B cell (primary cell): Measurements from ENCODE around the gene DGKB. TPM values are rescaled to one million over a fixed set of nuclear protein-coding genes. Genes with fewer than 3 reads are reported as not detected.

Experiments
- ATAC-seq: fragments of 200-7000 bp; cut with Tn5 transposase; one replicate; pipeline ENCODE4 v1.10.0; 2021; ENCODE audit warnings: low read depth, mild to moderate bottlenecking, moderate number of reproducible peaks, moderate library complexity
- CTCF ChIA-PET: fragments of 350-600 bp; sonication (Branson Sonifier 250); formaldehyde crosslinking; loops from one replicate; lab custom pipeline; 2021; ENCODE audit warnings: antibody characterized with exemption, inconsistent platforms; lab: Charles Lee
- POLR2A ChIA-PET: fragments of 350-600 bp; sonication (Branson Sonifier 250); formaldehyde crosslinking; loops from one replicate; lab custom pipeline; 2021; ENCODE audit warnings: antibody characterized with exemption; lab: Charles Lee
- DNase-seq: peaks from one replicate; pipeline ENCODE4 v3.0.0; 2013
- H2AFZ ChIP-seq: 2 replicates; pipeline ENCODE4 v1.6.1; 2012; ENCODE audit warnings: mild to moderate bottlenecking, low read depth, low read length; ENCODE audit not compliant: insufficient read depth, poor library complexity, severe bottlenecking
- H3K27ac ChIP-seq, 2 donors: 1 replicate in 1 of 2; 2 replicates in 1 of 2; pipeline ENCODE4 v1.5.1; 2012 to 2013; ENCODE audit warnings: low read length in 2 of 2, mild to moderate bottlenecking in 2 of 2, moderate library complexity in 1 of 2
- H3K27me3 ChIP-seq, 4 experiments: fragments of 200-600 bp in 1 of 4; sonication (generic) in 1 of 4; replicated peaks in 1 of 4; 1 replicate in 2 of 4; 2 replicates in 2 of 4; pipeline versions ENCODE4 v1.6.1 to v1.7.0; 2013 to 2016; ENCODE audit warnings: low read length in 3 of 4, mild to moderate bottlenecking in 2 of 4, mixed read lengths in 1 of 4, moderate library complexity in 1 of 4; ENCODE audit not compliant: insufficient read depth in 4 of 4, control insufficient read depth in 3 of 4; ENCODE audit errors: control extremely low read depth in 1 of 4
- H3K36me3 ChIP-seq, 2 experiments: replicated peaks in 1 of 2; 1 replicate in 1 of 2; 2 replicates in 1 of 2; pipeline versions ENCODE4 v1.6.1 to v1.7.1; 2013; ENCODE audit warnings: low read length in 1 of 2; ENCODE audit not compliant: insufficient read depth in 2 of 2, control insufficient read depth in 1 of 2; ENCODE audit errors: control extremely low read depth in 1 of 2, extremely low read depth in 1 of 2
- H3K4me1 ChIP-seq, 2 donors: fragments of 200-600 bp in 1 of 2; sonication (generic) in 1 of 2; 1 replicate in 1 of 2; 2 replicates in 1 of 2; pipeline versions ENCODE4 v1.5.1 to v1.6.1; 2013 to 2017; ENCODE audit warnings: low read length in 2 of 2; ENCODE audit not compliant: control insufficient read depth in 2 of 2, insufficient read depth in 2 of 2
- H3K4me2 ChIP-seq: replicated peaks from 2 replicates; pipeline ENCODE3; 2012; ENCODE audit warnings: mild to moderate bottlenecking, low read depth, low read length; ENCODE audit not compliant: poor library complexity, severe bottlenecking
- H3K4me3 ChIP-seq, 5 experiments: fragments of 200-600 bp in 1 of 5; sonication (generic) in 1 of 5; 1 replicate in 3 of 5; 2 replicates in 2 of 5; pipeline versions ENCODE4 v1.5.1 to v1.7.0; 2011 to 2016; ENCODE audit warnings: low read length in 4 of 5, mild to moderate bottlenecking in 4 of 5, low read depth in 2 of 5, control low read depth in 1 of 5, moderate library complexity in 1 of 5; ENCODE audit not compliant: insufficient read depth in 1 of 5; ENCODE audit errors: control extremely low read depth in 1 of 5, extremely low read depth in 1 of 5
- H3K79me2 ChIP-seq: fragments of 200-600 bp; sonication (generic); one replicate; pipeline ENCODE4 v1.6.0; 2016; ENCODE audit warnings: low read length; ENCODE audit not compliant: control insufficient read depth, insufficient read depth
- H3K9ac ChIP-seq: fragments of 200-600 bp; sonication (generic); 2 replicates; pipeline ENCODE4 v1.6.1; 2017; ENCODE audit warnings: mild to moderate bottlenecking, low read length, moderate library complexity
- H3K9me3 ChIP-seq, 3 donors: one replicate each; pipeline versions ENCODE4 v1.6.1 to v1.7.1; 2013; ENCODE audit warnings: low read length in 2 of 3; ENCODE audit not compliant: control insufficient read depth in 2 of 3, insufficient read depth in 1 of 3; ENCODE audit errors: control extremely low read depth in 1 of 3
- H4K20me1 ChIP-seq: 2 replicates; pipeline ENCODE4 v1.6.0; 2012; ENCODE audit warnings: mild to moderate bottlenecking, low read length; ENCODE audit not compliant: insufficient read depth, control insufficient read depth, poor library complexity, severe bottlenecking
- H3K27ac Mint-ChIP-seq: one replicate; pipeline ENCODE4 v1.8.0; 2021; ENCODE audit warnings: mixed read lengths
- H3K27me3 Mint-ChIP-seq: one replicate; pipeline ENCODE4 v1.8.0; 2021; ENCODE audit warnings: mixed read lengths
- H3K4me1 Mint-ChIP-seq: one replicate; pipeline ENCODE4 v1.8.0; 2021; ENCODE audit warnings: mixed read lengths
- H3K4me3 Mint-ChIP-seq: one replicate; pipeline ENCODE4 v1.8.0; 2021; ENCODE audit warnings: mixed read lengths
- H3K9me3 Mint-ChIP-seq: one replicate; pipeline ENCODE4 v1.8.0; 2022; ENCODE audit warnings: mixed read lengths; ENCODE audit not compliant: insufficient read depth
- EZH2 ChIP-seq: IDR thresholded peaks from 2 replicates; pipeline ENCODE4 v1.6.1; 2012; ENCODE audit warnings: borderline replicate concordance, low read depth, mild to moderate bottlenecking, moderate library complexity, low read length; ENCODE audit not compliant: insufficient read depth, poor library complexity, severe bottlenecking
- WGBS: methylation state at CpG from one replicate; pipeline ENCODE4 v1.1.5; 2013; ENCODE audit warnings: missing lambda C conversion rate; ENCODE audit not compliant: insufficient coverage; 5-methylcytosine and 5-hydroxymethylcytosine counted together
- intact Hi-C: fragments of 100-400 bp; cut with micrococcal nuclease; formaldehyde crosslinking; loops from one replicate; pipeline ENCODE4 v1.10.0; 2022
- polyA plus RNA-seq: library from polyadenylated mRNA; depleted of rRNA; stranded (reverse); fragments of >200 nt; gene quantifications from 2 replicates; pipeline ENCODE4 v1.2.3, GENCODE V29; 2012
- total RNA-seq, 2 donors: library from RNA; stranded (reverse); fragments of 120-200 nt in 1 of 2; gene quantifications; 1 replicate in 1 of 2; 2 replicates in 1 of 2; pipeline versions ENCODE4 v1.2.3 to v1.2.4, GENCODE V29; 2013 to 2022
- TF ChIP-seq, protein P1 (sequence below): fragments of 200-600 bp; IDR thresholded peaks from one replicate; pipeline ENCODE4 v1.8.0; 2022; ENCODE audit warnings: antibody characterized with exemption, mild to moderate bottlenecking

The DGKB gene
- total and polyA plus RNA-seq, 2 donors (not counting 1 experiment from before 2014, with no cell fraction given) = not detected

DNA sequence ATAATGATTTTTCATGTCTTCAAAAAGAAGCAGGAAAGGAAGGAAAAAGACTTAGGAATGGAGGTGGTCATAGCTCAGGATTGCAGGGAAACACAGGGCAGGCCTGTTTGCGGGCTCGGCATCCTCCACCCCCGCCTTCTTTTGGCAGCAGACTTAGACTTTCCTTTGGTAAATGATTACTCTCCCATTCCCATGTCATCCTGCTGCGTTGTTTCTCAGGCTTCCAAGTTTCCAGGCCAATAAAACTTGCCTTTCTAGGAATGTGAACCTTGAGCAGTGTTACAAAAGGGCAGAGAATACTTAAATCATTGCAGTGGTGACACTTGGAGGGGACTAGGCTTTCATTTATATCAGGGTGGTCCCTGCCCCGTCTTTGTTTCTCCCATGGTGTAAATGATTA lies 34.0 kb upstream of the DGKB start:
- no peaks in the 10 kb centered on the region for H3K4me1 Mint-ChIP-seq
- H4K20me1 ChIP-seq = no peaks in the 10 kb centered on the region
- no peak overlapping the region for H3K4me3 ChIP-seq
- H3K9me3 ChIP-seq = no peaks in the 10 kb centered on the region
- no peak overlapping the region for H2AFZ ChIP-seq
- intact Hi-C loops = no loop called here
- DNase-seq (no peak), ATAC-seq (no peak)
- no peak overlapping the region for H3K4me2 ChIP-seq
- CTCF ChIA-PET = no interaction called here
- no peak overlapping the region for H3K4me3 Mint-ChIP-seq
- no peak overlapping the region for H3K27ac Mint-ChIP-seq
- H3K27ac ChIP-seq = no peak overlapping the region
- TF ChIP-seq, protein P1, sequence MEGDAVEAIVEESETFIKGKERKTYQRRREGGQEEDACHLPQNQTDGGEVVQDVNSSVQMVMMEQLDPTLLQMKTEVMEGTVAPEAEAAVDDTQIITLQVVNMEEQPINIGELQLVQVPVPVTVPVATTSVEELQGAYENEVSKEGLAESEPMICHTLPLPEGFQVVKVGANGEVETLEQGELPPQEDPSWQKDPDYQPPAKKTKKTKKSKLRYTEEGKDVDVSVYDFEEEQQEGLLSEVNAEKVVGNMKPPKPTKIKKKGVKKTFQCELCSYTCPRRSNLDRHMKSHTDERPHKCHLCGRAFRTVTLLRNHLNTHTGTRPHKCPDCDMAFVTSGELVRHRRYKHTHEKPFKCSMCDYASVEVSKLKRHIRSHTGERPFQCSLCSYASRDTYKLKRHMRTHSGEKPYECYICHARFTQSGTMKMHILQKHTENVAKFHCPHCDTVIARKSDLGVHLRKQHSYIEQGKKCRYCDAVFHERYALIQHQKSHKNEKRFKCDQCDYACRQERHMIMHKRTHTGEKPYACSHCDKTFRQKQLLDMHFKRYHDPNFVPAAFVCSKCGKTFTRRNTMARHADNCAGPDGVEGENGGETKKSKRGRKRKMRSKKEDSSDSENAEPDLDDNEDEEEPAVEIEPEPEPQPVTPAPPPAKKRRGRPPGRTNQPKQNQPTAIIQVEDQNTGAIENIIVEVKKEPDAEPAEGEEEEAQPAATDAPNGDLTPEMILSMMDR = no peak
- POLR2A ChIA-PET = no interaction called here
- H3K27me3 ChIP-seq = no peaks in the 10 kb centered on the region
- H3K9ac ChIP-seq = no peak overlapping the region
- H3K9me3 Mint-ChIP-seq = peaks cover 3% of the 10 kb centered on the region
- no peaks in the 10 kb centered on the region for H3K36me3 ChIP-seq
- no peaks in the 10 kb centered on the region for H3K4me1 ChIP-seq
- H3K27me3 Mint-ChIP-seq = no peaks in the 10 kb centered on the region
- no peaks in the 10 kb centered on the region for H3K79me2 ChIP-seq
- WGBS = 90% methylated on average over 3 of the region's 5 CpGs

DNA sequence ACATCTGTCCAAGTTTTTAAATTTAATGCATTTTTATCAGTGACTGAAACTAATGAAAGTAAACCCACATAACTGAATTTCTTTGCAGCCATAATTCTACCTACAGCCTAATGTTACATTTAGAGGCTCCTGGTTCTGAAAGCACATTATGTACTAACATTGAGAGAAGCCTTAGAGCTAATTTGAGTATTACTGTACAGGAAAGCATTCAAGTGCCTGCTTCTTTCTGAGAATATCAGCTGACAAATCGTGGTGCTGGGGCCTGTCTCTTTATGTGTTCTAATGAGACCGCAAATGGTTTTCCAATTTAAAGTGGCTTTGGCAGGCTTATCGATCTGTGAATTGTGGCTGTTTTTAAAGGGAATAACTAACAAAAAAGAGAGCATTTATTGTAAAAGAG lies 32.3 kb upstream of the DGKB start:
- peaks cover 3% of the 10 kb centered on the region for H3K9me3 Mint-ChIP-seq
- ChIA-PET POLR2A (no interaction called here), CTCF (no interaction called here)
- Histone ChIP-seq H3K9ac (no peak overlapping the region), H3K9me3 (no peaks in the 10 kb centered on the region), H3K27me3 (no peaks in the 10 kb centered on the region), H3K4me3 (no peak overlapping the region), H3K4me2 (no peak overlapping the region), H3K79me2 (no peaks in the 10 kb centered on the region), H2AFZ (no peak overlapping the region), H3K27ac (no peak overlapping the region), H3K4me1 (no peaks in the 10 kb centered on the region), H4K20me1 (no peaks in the 10 kb centered on the region), H3K36me3 (no peaks in the 10 kb centered on the region)
- H3K4me1 Mint-ChIP-seq = no peaks in the 10 kb centered on the region
- no peaks in the 10 kb centered on the region for H3K27me3 Mint-ChIP-seq
- 63% methylated on average over 1 of the region's 3 CpGs for WGBS
- intact Hi-C loops = no loop called here
- H3K4me3 Mint-ChIP-seq = no peak overlapping the region
- no peak for ATAC-seq
- no peak overlapping the region for H3K27ac Mint-ChIP-seq
- DNase-seq = no peak
- TF ChIP-seq, protein P1 = no peak
- TF ChIP-seq EZH2 = no peak
